Activated B cell treated with CpG ODN at 0.5 μM for 24 hours (primary cell): ENCODE measurements around the gene TLE3. TPM values are rescaled to one million over a fixed set of nuclear protein-coding genes. Genes with fewer than 3 reads are reported as not detected.

Experiments used
- ATAC-seq: fragments of 200-7000 bp; cut with Tn5 transposase; one replicate; pipeline ENCODE4 v1.10.0; 2021; ENCODE audit warnings: low read depth, mild to moderate bottlenecking, moderate library complexity
- CTCF ChIA-PET: fragments of 350-600 bp; sonication (Branson Sonifier 250); formaldehyde crosslinking; loops from one replicate; lab custom pipeline; 2021; ENCODE audit warnings: antibody characterized with exemption; lab: Charles Lee
- POLR2A ChIA-PET: fragments of 350-600 bp; sonication (Branson Sonifier 250); formaldehyde crosslinking; loops from one replicate; lab custom pipeline; 2021; ENCODE audit warnings: antibody characterized with exemption; lab: Charles Lee
- DNase-seq: peaks from one replicate; pipeline ENCODE4 v3.0.0; 2022
- H3K27ac Mint-ChIP-seq: one replicate; pipeline ENCODE4 v1.8.0; 2020; ENCODE audit warnings: mixed read lengths
- H3K27me3 Mint-ChIP-seq: one replicate; pipeline ENCODE4 v1.8.0; 2021; ENCODE audit warnings: mixed read lengths
- H3K36me3 Mint-ChIP-seq: one replicate; pipeline ENCODE4 v1.8.0; 2021; ENCODE audit warnings: low read depth, mixed read lengths
- H3K4me1 Mint-ChIP-seq: one replicate; pipeline ENCODE4 v1.8.0; 2021; ENCODE audit warnings: mixed read lengths
- H3K4me3 Mint-ChIP-seq: one replicate; pipeline ENCODE4 v1.8.0; 2020; ENCODE audit warnings: mild to moderate bottlenecking, mixed read lengths
- H3K9me3 Mint-ChIP-seq: one replicate; pipeline ENCODE4 v1.8.0; 2020; ENCODE audit warnings: mixed read lengths
- intact Hi-C: fragments of 100-400 bp; cut with micrococcal nuclease; formaldehyde crosslinking; loops from one replicate; pipeline ENCODE4 v1.15.1; 2024
- total RNA-seq: library from RNA; stranded (reverse); gene quantifications from 2 replicates; pipeline ENCODE4 v1.2.3, GENCODE V29; 2022
- TF ChIP-seq, protein P1 (sequence below): fragments of 200-600 bp; IDR thresholded peaks from one replicate; pipeline ENCODE4 v1.8.0; 2022; ENCODE audit warnings: antibody characterized with exemption, mild to moderate bottlenecking

The TLE3 gene
- 106 and 110 TPM in 2 replicates for total RNA-seq

- H3K27ac Mint-ChIP-seq = peak within 1 kb of the TSS; percentile 97
- H3K9me3 Mint-ChIP-seq = no peaks in the 10 kb centered on the region
- H3K36me3 Mint-ChIP-seq = peaks cover 35% of the 10 kb centered on the region
- peak; percentile 56 for ATAC-seq
- TF ChIP-seq, protein P1, sequence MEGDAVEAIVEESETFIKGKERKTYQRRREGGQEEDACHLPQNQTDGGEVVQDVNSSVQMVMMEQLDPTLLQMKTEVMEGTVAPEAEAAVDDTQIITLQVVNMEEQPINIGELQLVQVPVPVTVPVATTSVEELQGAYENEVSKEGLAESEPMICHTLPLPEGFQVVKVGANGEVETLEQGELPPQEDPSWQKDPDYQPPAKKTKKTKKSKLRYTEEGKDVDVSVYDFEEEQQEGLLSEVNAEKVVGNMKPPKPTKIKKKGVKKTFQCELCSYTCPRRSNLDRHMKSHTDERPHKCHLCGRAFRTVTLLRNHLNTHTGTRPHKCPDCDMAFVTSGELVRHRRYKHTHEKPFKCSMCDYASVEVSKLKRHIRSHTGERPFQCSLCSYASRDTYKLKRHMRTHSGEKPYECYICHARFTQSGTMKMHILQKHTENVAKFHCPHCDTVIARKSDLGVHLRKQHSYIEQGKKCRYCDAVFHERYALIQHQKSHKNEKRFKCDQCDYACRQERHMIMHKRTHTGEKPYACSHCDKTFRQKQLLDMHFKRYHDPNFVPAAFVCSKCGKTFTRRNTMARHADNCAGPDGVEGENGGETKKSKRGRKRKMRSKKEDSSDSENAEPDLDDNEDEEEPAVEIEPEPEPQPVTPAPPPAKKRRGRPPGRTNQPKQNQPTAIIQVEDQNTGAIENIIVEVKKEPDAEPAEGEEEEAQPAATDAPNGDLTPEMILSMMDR = no peak
- CTCF ChIA-PET = interaction anchor here (0.6 to 2.4 kb wide), 18 partner anchors 11 to 521 kb away, joined by 3 to 11 read pairs (median 4); no protein-coding TSS in a partner anchor
- peaks cover 60% of the 10 kb centered on the region for H3K4me1 Mint-ChIP-seq
- intact Hi-C loops = loop anchor here (1.0 to 5.0 kb wide), 12 partner anchors 61 to 635 kb away; no protein-coding TSS in a partner anchor
- H3K4me3 Mint-ChIP-seq = peak within 1 kb of the TSS; percentile 98
- DNase-seq = peak; percentile 96
- peaks cover 2% of the 10 kb centered on the region for H3K27me3 Mint-ChIP-seq
- POLR2A ChIA-PET = interaction anchor here (0.6 to 5.8 kb wide), 59 partner anchors 9 to 1380 kb away, joined by 3 to 84 read pairs (median 4); partner anchors contain the start of gene RPLP1
These were observed at the start of gene TLE3 for GRCh38 chr15:70097321-70098152. TSS of gene TLE3 (minus strand) at chr15:70097917. CDS start at chr15:70096798, 1,119 bp downstream.

DNA sequence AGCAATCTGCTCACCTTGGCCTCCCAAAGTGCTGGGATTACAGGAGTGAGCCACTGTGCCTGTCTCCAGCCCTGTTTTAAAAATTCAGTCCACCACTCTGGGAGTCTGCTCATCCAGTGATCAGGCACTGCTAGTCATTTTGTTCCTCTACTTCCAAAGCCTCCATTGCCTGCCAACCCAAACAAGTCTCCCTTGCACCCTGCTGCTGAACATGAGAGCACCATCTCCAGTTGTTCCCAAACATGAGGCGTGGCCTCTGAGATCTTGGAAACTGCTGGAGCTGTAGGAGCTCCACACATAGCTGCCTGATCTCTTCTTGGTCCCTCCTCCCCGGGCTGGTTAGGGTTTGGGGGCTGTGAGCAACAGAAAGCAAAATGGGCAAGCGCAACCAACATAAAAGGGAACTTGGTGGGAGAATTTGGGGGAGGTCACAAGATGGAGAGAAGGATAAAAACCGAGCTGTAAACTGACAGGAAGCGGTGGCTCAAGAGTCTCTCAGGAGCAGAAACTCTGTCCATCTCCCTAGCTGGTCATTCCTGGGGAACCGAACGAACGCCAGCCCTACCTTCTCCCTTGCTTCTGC lies 49.6 kb upstream of the TLE3 start:
- H3K27me3 Mint-ChIP-seq = peaks cover 16% of the 10 kb centered on the region
- ChIA-PET CTCF (no interaction called here), POLR2A (no interaction called here)
- intact Hi-C loops = no loop called here
- no peak overlapping the region for H3K4me3 Mint-ChIP-seq
- no peaks in the 10 kb centered on the region for H3K36me3 Mint-ChIP-seq
- TF ChIP-seq, protein P1 = no peak
- ATAC-seq (no peak), DNase-seq (no peak)
- H3K9me3 Mint-ChIP-seq = no peaks in the 10 kb centered on the region
- H3K27ac Mint-ChIP-seq = no peak overlapping the region
- H3K4me1 Mint-ChIP-seq = peaks cover 8% of the 10 kb centered on the region

DNA sequence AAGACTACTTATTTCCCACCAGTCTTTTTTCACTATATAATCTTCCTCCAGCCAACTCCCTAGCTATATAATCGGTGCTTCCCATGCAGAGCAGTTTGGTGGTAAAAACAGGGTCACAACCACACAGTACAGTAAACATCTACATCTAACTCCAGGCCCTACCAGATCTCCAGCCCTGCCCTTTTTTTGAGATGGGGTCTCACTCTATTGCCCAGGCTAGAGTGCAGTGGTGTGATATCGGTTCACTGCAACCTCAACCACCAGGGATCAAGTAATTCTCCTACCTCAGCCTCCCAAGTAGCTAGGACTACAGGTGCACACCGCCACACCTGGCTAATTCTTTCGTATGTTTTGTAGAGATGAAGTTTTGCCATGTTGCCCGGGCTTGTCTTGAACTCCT lies 49.1 kb upstream of the TLE3 start:
- Mint-ChIP-seq H3K27me3 (peaks cover 16% of the 10 kb centered on the region), H3K4me1 (peaks cover 11% of the 10 kb centered on the region), H3K27ac (no peak overlapping the region), H3K36me3 (no peaks in the 10 kb centered on the region), H3K4me3 (no peak overlapping the region), H3K9me3 (no peaks in the 10 kb centered on the region)
- DNase-seq (no peak), ATAC-seq (no peak)
- ChIA-PET POLR2A (no interaction called here), CTCF (no interaction called here)
- TF ChIP-seq, protein P1 = no peak
- intact Hi-C loops = no loop called here

- no peak overlapping the region for H3K4me3 Mint-ChIP-seq
- CTCF ChIA-PET = no interaction called here
These were observed 48.4 kb upstream of the TLE3 start for GRCh38 chr15:70146162-70146561.

More at GRCh38 chr15:70146162-70146561, 48.4 kb upstream of the TLE3 start:
- peaks cover 16% of the 10 kb centered on the region for H3K27me3 Mint-ChIP-seq
- H3K27ac Mint-ChIP-seq = no peak overlapping the region
- H3K4me1 Mint-ChIP-seq = peaks cover 17% of the 10 kb centered on the region
- no peaks in the 10 kb centered on the region for H3K9me3 Mint-ChIP-seq
- intact Hi-C loops = no loop called here
- POLR2A ChIA-PET = no interaction called here
- ATAC-seq (no peak), DNase-seq (no peak)
- TF ChIP-seq, protein P1 = no peak
- no peaks in the 10 kb centered on the region for H3K36me3 Mint-ChIP-seq
